Neural progenitor cell (in vitro differentiated cells): Measurements from ENCODE around the gene MYO1D. TPM values are rescaled to one million over a fixed set of nuclear protein-coding genes. Genes with fewer than 3 reads are reported as not detected.
A peak's percentile ranks its signal among the peaks of the same experiment; 100 is the strongest.

Source experiments
- DNase-seq: peaks from one replicate; pipeline ENCODE4 v3.0.0-alpha.2; 2016; ENCODE audit warnings: low spot score
- H2AFZ ChIP-seq: fragments of 200-600 bp; sonication (generic); replicated peaks from 2 replicates; pipeline ENCODE4 v1.6.1; 2016; ENCODE audit warnings: antibody characterized with exemption
- H3F3A ChIP-seq: fragments of 200-600 bp; sonication (generic); 2 replicates; pipeline ENCODE4 v1.6.1; 2016; ENCODE audit warnings: antibody characterized with exemption, low read depth
- H3K27ac ChIP-seq: fragments of 200-600 bp; sonication (generic); 2 replicates; pipeline ENCODE4 v1.5.1; 2016; ENCODE audit warnings: mild to moderate bottlenecking
- H3K27me3 ChIP-seq: fragments of 200-600 bp; sonication (generic); 2 replicates; pipeline ENCODE4 v1.6.1; 2016; ENCODE audit warnings: mild to moderate bottlenecking, moderate library complexity
- H3K36me3 ChIP-seq: fragments of 200-600 bp; sonication (generic); 2 replicates; pipeline ENCODE4 v1.5.1; 2016
- H3K4me1 ChIP-seq: fragments of 200-600 bp; sonication (generic); 2 replicates; pipeline ENCODE4 v1.6.1; 2016; ENCODE audit warnings: mixed run types
- H3K4me2 ChIP-seq: fragments of 200-600 bp; sonication (generic); 2 replicates; pipeline ENCODE4 v1.6.1; 2016
- H3K4me3 ChIP-seq: fragments of 200-600 bp; sonication (generic); 2 replicates; pipeline ENCODE4 v1.5.1; 2016
- H3K79me2 ChIP-seq: fragments of 200-600 bp; sonication (generic); 2 replicates; pipeline ENCODE4 v1.6.1; 2016; ENCODE audit warnings: low read depth
- H3K9ac ChIP-seq: fragments of 200-600 bp; sonication (generic); 2 replicates; pipeline ENCODE4 v1.6.1; 2016
- H3K9me3 ChIP-seq: fragments of 200-600 bp; sonication (generic); 2 replicates; pipeline ENCODE4 v1.5.1; 2016; ENCODE audit warnings: low read depth
- H4K20me1 ChIP-seq: fragments of 200-600 bp; sonication (generic); 2 replicates; pipeline ENCODE4 v1.6.1; 2016; ENCODE audit warnings: low read depth
- H3K27ac Mint-ChIP-seq: 3 replicates; pipeline ENCODE4 v1.8.0; 2021; ENCODE audit warnings: mixed read lengths
- H3K27me3 Mint-ChIP-seq: 2 replicates; pipeline ENCODE4 v1.8.0; 2022; ENCODE audit warnings: low read depth, mild to moderate bottlenecking, inconsistent platforms, moderate library complexity, mixed read lengths; ENCODE audit not compliant: insufficient read depth
- H3K36me3 Mint-ChIP-seq: 3 replicates; pipeline ENCODE4 v1.8.0; 2021; ENCODE audit warnings: mixed read lengths
- H3K4me1 Mint-ChIP-seq: 3 replicates; pipeline ENCODE4 v1.8.0; 2021; ENCODE audit warnings: mixed read lengths
- H3K4me3 Mint-ChIP-seq: 3 replicates; pipeline ENCODE4 v1.8.0; 2021; ENCODE audit warnings: mild to moderate bottlenecking, moderate library complexity, mixed read lengths
- H3K9me3 Mint-ChIP-seq: 3 replicates; pipeline ENCODE4 v1.8.0; 2020; ENCODE audit warnings: mixed read lengths
- CTCF ChIP-seq: fragments of 200-600 bp; sonication (generic); IDR thresholded peaks from 2 replicates; pipeline ENCODE4 v1.5.1; 2017; ENCODE audit warnings: antibody characterized with exemption, mild to moderate bottlenecking
- EZH2 ChIP-seq: fragments of 200-600 bp; sonication (generic); IDR thresholded peaks from 2 replicates; pipeline ENCODE4 v1.6.1; 2017; ENCODE audit warnings: antibody characterized with exemption, mild to moderate bottlenecking, moderate library complexity
- EZH2phosphoT487 ChIP-seq: fragments of 200-600 bp; sonication (generic); IDR thresholded peaks from 2 replicates; pipeline ENCODE4 v1.6.1; 2017; ENCODE audit warnings: antibody characterized with exemption
- total RNA-seq: library from RNA; depleted of rRNA; stranded (reverse); fragments of >200 nt; gene quantifications from 2 replicates; pipeline ENCODE4 v1.2.3, GENCODE V29; 2015; ENCODE audit warnings: low replicate concordance

Gene MYO1D
- total RNA-seq, 1 donor from 2014 or later = 6.2 TPM

GRCh38 chr17:32621612-32622312, 255.2 kb downstream of the MYO1D start:
- H3K4me1 Mint-ChIP-seq = peaks cover 24% of the 10 kb centered on the region
- Histone ChIP-seq H3K9me3 (no peaks in the 10 kb centered on the region), H3K4me2 (peak overlapping the region; percentile 1), H3K27me3 (no peaks in the 10 kb centered on the region), H3K36me3 (no peaks in the 10 kb centered on the region), H3K9ac (no peak overlapping the region), H3K4me3 (no peak overlapping the region), H3K27ac (no peak overlapping the region), H3F3A (peaks cover 27% of the 10 kb centered on the region), H3K4me1 (peaks cover 26% of the 10 kb centered on the region), H2AFZ (no peak overlapping the region), H4K20me1 (no peaks in the 10 kb centered on the region), H3K79me2 (no peaks in the 10 kb centered on the region)
- H3K36me3 Mint-ChIP-seq = no peaks in the 10 kb centered on the region
- H3K27ac Mint-ChIP-seq = no peak overlapping the region
- DNase-seq = peak; percentile 77
- H3K9me3 Mint-ChIP-seq = no peaks in the 10 kb centered on the region
- TF ChIP-seq EZH2phosphoT487 (no peak), EZH2 (no peak), CTCF (no peak)
- peaks cover 5% of the 10 kb centered on the region for H3K27me3 Mint-ChIP-seq
- no peak overlapping the region for H3K4me3 Mint-ChIP-seq

GRCh38 chr17:32615326-32615725, 261.6 kb downstream of the MYO1D start:
- Mint-ChIP-seq H3K9me3 (no peaks in the 10 kb centered on the region), H3K27me3 (peaks cover 5% of the 10 kb centered on the region), H3K4me1 (peaks cover 4% of the 10 kb centered on the region), H3K4me3 (no peak overlapping the region), H3K36me3 (no peaks in the 10 kb centered on the region), H3K27ac (no peak overlapping the region)
- H3K4me3 ChIP-seq = no peak overlapping the region
- no peaks in the 10 kb centered on the region for H3K9me3 ChIP-seq
- no peak overlapping the region for H2AFZ ChIP-seq
- peaks cover 14% of the 10 kb centered on the region for H3K4me1 ChIP-seq
- peaks cover 5% of the 10 kb centered on the region for H4K20me1 ChIP-seq
- no peaks in the 10 kb centered on the region for H3K79me2 ChIP-seq
- no peak for DNase-seq
- H3K27me3 ChIP-seq = no peaks in the 10 kb centered on the region
- H3K36me3 ChIP-seq = no peaks in the 10 kb centered on the region
- no peak overlapping the region for H3K27ac ChIP-seq
- H3F3A ChIP-seq = peaks cover 22% of the 10 kb centered on the region
- H3K9ac ChIP-seq = no peak overlapping the region
- no peak overlapping the region for H3K4me2 ChIP-seq
- TF ChIP-seq EZH2 (no peak), CTCF (no peak), EZH2phosphoT487 (no peak)

- H3K9me3 ChIP-seq = no peaks in the 10 kb centered on the region
- no peaks in the 10 kb centered on the region for H3K36me3 ChIP-seq
- no peaks in the 10 kb centered on the region for H3K36me3 Mint-ChIP-seq
- peaks cover 2% of the 10 kb centered on the region for H3K27me3 Mint-ChIP-seq
- no peak overlapping the region for H3K27ac Mint-ChIP-seq
- H4K20me1 ChIP-seq = peaks cover 5% of the 10 kb centered on the region
- no peaks in the 10 kb centered on the region for H3K27me3 ChIP-seq
- no peaks in the 10 kb centered on the region for H3K79me2 ChIP-seq
- H3F3A ChIP-seq = peaks cover 35% of the 10 kb centered on the region
- H3K4me1 Mint-ChIP-seq = peaks cover 6% of the 10 kb centered on the region
- no peak for DNase-seq
- no peak overlapping the region for H3K4me2 ChIP-seq
- no peak overlapping the region for H3K4me3 ChIP-seq
- H3K4me3 Mint-ChIP-seq = no peak overlapping the region
- no peak overlapping the region for H3K9ac ChIP-seq
- H3K4me1 ChIP-seq = peaks cover 24% of the 10 kb centered on the region
- H3K27ac ChIP-seq = no peak overlapping the region
- TF ChIP-seq CTCF (no peak), EZH2 (no peak), EZH2phosphoT487 (no peak)
- H2AFZ ChIP-seq = no peak overlapping the region
- no peaks in the 10 kb centered on the region for H3K9me3 Mint-ChIP-seq
Observed at GRCh38 chr17:32610943-32611342, 266.0 kb downstream of the MYO1D start.
